Measurements from ENCODE around the gene KRTAP12-2.

GRCh38 chr21:44708213-44708865 is 41.6 kb upstream of the KRTAP12-2 start:
- TF ChIP-seq CTCF (IDR thresholded peaks at IDR 0.05) (no peak), POLR2A (IDR thresholded peaks at IDR 0.05) (no peak)

Measured in lower leg skin (tissue), 3 donors.